WTC11 (cell line): ENCODE results near the gene TRRAP.

Experiments
- FOXJ3 ChIP-seq: sonication (generic); formaldehyde crosslinking; IDR thresholded peaks from 2 replicates; pipeline ENCODE4 v1.9.0; 2021; ENCODE audit warnings: missing genetic modification reagents, mild to moderate bottlenecking, borderline replicate concordance
- NFE2L1 ChIP-seq: sonication (generic); formaldehyde crosslinking; IDR thresholded peaks from 2 replicates; pipeline ENCODE4 v1.8.1; 2023; ENCODE audit warnings: missing genetic modification reagents
- SP1 ChIP-seq: sonication (generic); formaldehyde crosslinking; conservative IDR thresholded peaks from 2 replicates; pipeline ENCODE4 v1.8.1; 2022; ENCODE audit warnings: missing genetic modification reagents
- TCF7 ChIP-seq: sonication (generic); formaldehyde crosslinking; IDR thresholded peaks from 2 replicates; pipeline ENCODE4 v1.8.0; 2022; ENCODE audit warnings: mild to moderate bottlenecking, low read depth, missing genetic modification reagents, moderate library complexity
- TF ChIP-seq, protein P1 (sequence below): fragments of 200-600 bp; IDR thresholded peaks from 2 replicates; pipeline ENCODE4 v1.8.0; 2022; ENCODE audit warnings: antibody characterized with exemption
- TF ChIP-seq, protein P2 (sequence below): sonication (generic); formaldehyde crosslinking; IDR thresholded peaks from 2 replicates; pipeline ENCODE4 v1.8.1; 2022; ENCODE audit warnings: low read depth, missing genetic modification reagents, borderline replicate concordance
- TF ChIP-seq, protein P3 (sequence below): sonication (generic); formaldehyde crosslinking; IDR thresholded peaks from 2 replicates; pipeline ENCODE4 v1.8.1; 2022; ENCODE audit warnings: mild to moderate bottlenecking, moderate library complexity, missing genetic modification reagents
- TF ChIP-seq, protein P4 (sequence below): sonication (generic); formaldehyde crosslinking; IDR thresholded peaks from 2 replicates; pipeline ENCODE4 v1.8.0; 2022; ENCODE audit warnings: mild to moderate bottlenecking, missing genetic modification reagents
- TF ChIP-seq, protein P5 (sequence below): sonication (generic); formaldehyde crosslinking; IDR thresholded peaks from 2 replicates; pipeline ENCODE4 v1.8.1; 2023; ENCODE audit warnings: mild to moderate bottlenecking, moderate library complexity, missing genetic modification reagents
- TF ChIP-seq, protein P6 (sequence below): sonication (generic); formaldehyde crosslinking; IDR thresholded peaks from 2 replicates; pipeline ENCODE4 v1.8.1; 2023; ENCODE audit warnings: mild to moderate bottlenecking, missing genetic modification reagents, moderate library complexity

DNA sequence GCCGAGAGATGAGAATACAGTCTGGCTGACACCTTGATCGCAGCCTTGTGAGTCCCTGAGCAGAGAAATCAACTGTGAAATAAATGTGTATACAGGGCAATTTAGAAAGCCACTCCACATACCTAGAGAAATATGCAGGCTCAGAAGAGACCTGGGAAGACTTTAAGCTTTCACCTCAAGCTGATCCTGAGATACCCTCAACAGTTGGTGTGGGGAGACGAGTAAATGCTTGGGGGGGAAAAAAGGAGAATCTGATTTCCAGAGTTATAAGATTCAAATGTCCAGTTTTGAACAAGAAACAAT is 142.0 kb downstream of the TRRAP start:
- TF ChIP-seq NFE2L1 (CRISPR knock-in tag) (no peak), SP1 (CRISPR knock-in tag) (no peak), FOXJ3 (CRISPR knock-in tag) (no peak), TCF7 (CRISPR knock-in tag) (no peak)
- TF ChIP-seq, protein P1, sequence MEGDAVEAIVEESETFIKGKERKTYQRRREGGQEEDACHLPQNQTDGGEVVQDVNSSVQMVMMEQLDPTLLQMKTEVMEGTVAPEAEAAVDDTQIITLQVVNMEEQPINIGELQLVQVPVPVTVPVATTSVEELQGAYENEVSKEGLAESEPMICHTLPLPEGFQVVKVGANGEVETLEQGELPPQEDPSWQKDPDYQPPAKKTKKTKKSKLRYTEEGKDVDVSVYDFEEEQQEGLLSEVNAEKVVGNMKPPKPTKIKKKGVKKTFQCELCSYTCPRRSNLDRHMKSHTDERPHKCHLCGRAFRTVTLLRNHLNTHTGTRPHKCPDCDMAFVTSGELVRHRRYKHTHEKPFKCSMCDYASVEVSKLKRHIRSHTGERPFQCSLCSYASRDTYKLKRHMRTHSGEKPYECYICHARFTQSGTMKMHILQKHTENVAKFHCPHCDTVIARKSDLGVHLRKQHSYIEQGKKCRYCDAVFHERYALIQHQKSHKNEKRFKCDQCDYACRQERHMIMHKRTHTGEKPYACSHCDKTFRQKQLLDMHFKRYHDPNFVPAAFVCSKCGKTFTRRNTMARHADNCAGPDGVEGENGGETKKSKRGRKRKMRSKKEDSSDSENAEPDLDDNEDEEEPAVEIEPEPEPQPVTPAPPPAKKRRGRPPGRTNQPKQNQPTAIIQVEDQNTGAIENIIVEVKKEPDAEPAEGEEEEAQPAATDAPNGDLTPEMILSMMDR = no peak
- TF ChIP-seq, protein P2, sequence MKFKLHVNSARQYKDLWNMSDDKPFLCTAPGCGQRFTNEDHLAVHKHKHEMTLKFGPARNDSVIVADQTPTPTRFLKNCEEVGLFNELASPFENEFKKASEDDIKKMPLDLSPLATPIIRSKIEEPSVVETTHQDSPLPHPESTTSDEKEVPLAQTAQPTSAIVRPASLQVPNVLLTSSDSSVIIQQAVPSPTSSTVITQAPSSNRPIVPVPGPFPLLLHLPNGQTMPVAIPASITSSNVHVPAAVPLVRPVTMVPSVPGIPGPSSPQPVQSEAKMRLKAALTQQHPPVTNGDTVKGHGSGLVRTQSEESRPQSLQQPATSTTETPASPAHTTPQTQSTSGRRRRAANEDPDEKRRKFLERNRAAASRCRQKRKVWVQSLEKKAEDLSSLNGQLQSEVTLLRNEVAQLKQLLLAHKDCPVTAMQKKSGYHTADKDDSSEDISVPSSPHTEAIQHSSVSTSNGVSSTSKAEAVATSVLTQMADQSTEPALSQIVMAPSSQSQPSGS (CRISPR knock-in tag) = no peak
- TF ChIP-seq, protein P3, sequence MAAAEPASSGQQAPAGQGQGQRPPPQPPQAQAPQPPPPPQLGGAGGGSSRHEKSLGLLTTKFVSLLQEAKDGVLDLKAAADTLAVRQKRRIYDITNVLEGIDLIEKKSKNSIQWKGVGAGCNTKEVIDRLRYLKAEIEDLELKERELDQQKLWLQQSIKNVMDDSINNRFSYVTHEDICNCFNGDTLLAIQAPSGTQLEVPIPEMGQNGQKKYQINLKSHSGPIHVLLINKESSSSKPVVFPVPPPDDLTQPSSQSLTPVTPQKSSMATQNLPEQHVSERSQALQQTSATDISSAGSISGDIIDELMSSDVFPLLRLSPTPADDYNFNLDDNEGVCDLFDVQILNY (CRISPR knock-in tag) = no peak
- TF ChIP-seq, protein P4, sequence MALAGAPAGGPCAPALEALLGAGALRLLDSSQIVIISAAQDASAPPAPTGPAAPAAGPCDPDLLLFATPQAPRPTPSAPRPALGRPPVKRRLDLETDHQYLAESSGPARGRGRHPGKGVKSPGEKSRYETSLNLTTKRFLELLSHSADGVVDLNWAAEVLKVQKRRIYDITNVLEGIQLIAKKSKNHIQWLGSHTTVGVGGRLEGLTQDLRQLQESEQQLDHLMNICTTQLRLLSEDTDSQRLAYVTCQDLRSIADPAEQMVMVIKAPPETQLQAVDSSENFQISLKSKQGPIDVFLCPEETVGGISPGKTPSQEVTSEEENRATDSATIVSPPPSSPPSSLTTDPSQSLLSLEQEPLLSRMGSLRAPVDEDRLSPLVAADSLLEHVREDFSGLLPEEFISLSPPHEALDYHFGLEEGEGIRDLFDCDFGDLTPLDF = no peak
- TF ChIP-seq, protein P5, sequence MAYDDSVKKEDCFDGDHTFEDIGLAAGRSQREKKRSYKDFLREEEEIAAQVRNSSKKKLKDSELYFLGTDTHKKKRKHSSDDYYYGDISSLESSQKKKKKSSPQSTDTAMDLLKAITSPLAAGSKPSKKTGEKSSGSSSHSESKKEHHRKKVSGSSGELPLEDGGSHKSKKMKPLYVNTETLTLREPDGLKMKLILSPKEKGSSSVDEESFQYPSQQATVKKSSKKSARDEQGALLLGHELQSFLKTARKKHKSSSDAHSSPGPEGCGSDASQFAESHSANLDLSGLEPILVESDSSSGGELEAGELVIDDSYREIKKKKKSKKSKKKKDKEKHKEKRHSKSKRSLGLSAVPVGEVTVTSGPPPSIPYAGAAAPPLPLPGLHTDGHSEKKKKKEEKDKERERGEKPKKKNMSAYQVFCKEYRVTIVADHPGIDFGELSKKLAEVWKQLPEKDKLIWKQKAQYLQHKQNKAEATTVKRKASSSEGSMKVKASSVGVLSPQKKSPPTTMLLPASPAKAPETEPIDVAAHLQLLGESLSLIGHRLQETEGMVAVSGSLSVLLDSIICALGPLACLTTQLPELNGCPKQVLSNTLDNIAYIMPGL (CRISPR knock-in tag) = no peak
- TF ChIP-seq, protein P6, sequence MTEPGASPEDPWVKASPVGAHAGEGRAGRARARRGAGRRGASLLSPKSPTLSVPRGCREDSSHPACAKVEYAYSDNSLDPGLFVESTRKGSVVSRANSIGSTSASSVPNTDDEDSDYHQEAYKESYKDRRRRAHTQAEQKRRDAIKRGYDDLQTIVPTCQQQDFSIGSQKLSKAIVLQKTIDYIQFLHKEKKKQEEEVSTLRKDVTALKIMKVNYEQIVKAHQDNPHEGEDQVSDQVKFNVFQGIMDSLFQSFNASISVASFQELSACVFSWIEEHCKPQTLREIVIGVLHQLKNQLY (CRISPR knock-in tag) = no peak
